H9 (cell line): Measurements from ENCODE around the gene ZBTB22. TPM values are rescaled to one million over a fixed set of nuclear protein-coding genes. Genes with fewer than 3 reads are reported as not detected.

Experiments
- DNase-seq: peaks from one replicate; pipeline ENCODE4 v3.0.0-alpha.2; 2017
- H2AFZ ChIP-seq: one replicate; pipeline ENCODE4 v1.6.1; 2013; ENCODE audit warnings: mild to moderate bottlenecking, low read length, control low read depth, moderate library complexity
- H2AK5ac ChIP-seq: 2 replicates; pipeline ENCODE4 v1.6.1; 2013; ENCODE audit warnings: low read length, control low read depth, mixed read lengths; ENCODE audit not compliant: insufficient read length
- H2BK120ac ChIP-seq: one replicate; pipeline ENCODE4 v1.6.1; 2013; ENCODE audit warnings: low read depth, mild to moderate bottlenecking, low read length, control low read depth, inconsistent platforms; ENCODE audit not compliant: poor library complexity, severe bottlenecking
- H2BK12ac ChIP-seq: 2 replicates; pipeline ENCODE4 v1.6.1; 2013; ENCODE audit warnings: low read length, control low read depth, mixed read lengths, low read depth; ENCODE audit not compliant: insufficient read length
- H2BK15ac ChIP-seq: 2 replicates; pipeline ENCODE4 v1.6.1; 2013; ENCODE audit warnings: low read depth, low read length, control low read depth
- H2BK20ac ChIP-seq: one replicate; pipeline ENCODE4 v1.6.1; 2013; ENCODE audit warnings: low read depth, mild to moderate bottlenecking, low read length, control low read depth, inconsistent platforms; ENCODE audit not compliant: poor library complexity, severe bottlenecking
- H2BK5ac ChIP-seq: 2 replicates; pipeline ENCODE4 v1.6.1; 2013; ENCODE audit warnings: low read length, control low read depth, mixed read lengths; ENCODE audit not compliant: insufficient read length
- H3K14ac ChIP-seq: 2 replicates; pipeline ENCODE4 v1.6.1; 2013; ENCODE audit warnings: low read length, control low read depth; ENCODE audit not compliant: insufficient read depth
- H3K18ac ChIP-seq: 2 replicates; pipeline ENCODE4 v1.6.1; 2013; ENCODE audit warnings: low read depth, mild to moderate bottlenecking, mixed read lengths, low read length, control low read depth; ENCODE audit not compliant: insufficient read length
- H3K23ac ChIP-seq: 2 replicates; pipeline ENCODE4 v1.6.1; 2013; ENCODE audit warnings: low read length, control low read depth, mixed read lengths, low read depth; ENCODE audit not compliant: insufficient read length
- H3K23me2 ChIP-seq: 2 replicates; pipeline ENCODE4 v1.6.1; 2013; ENCODE audit warnings: low read depth, mild to moderate bottlenecking, mixed read lengths, low read length, control low read depth; ENCODE audit not compliant: insufficient read length, poor library complexity, severe bottlenecking
- H3K27ac ChIP-seq: 2 replicates; pipeline ENCODE4 v1.5.1; 2013; ENCODE audit warnings: low read length, control low read depth, mixed read lengths, low read depth; ENCODE audit not compliant: insufficient read length
- H3K27me3 ChIP-seq: 2 replicates; pipeline ENCODE4 v1.6.1; 2013; ENCODE audit warnings: low read length, control low read depth, inconsistent platforms; ENCODE audit not compliant: insufficient read depth
- H3K4ac ChIP-seq: 2 replicates; pipeline ENCODE4 v1.6.1; 2013; ENCODE audit warnings: low read depth, mild to moderate bottlenecking, control low read depth, inconsistent platforms, low read length, moderate library complexity
- H3K4me1 ChIP-seq: 2 replicates; pipeline ENCODE4 v1.6.1; 2013; ENCODE audit warnings: low read length, control low read depth, inconsistent platforms; ENCODE audit not compliant: insufficient read depth
- H3K4me2 ChIP-seq: 2 replicates; pipeline ENCODE4 v1.6.1; 2013; ENCODE audit warnings: low read length, control low read depth, mixed read lengths; ENCODE audit not compliant: insufficient read length, insufficient read depth
- H3K56ac ChIP-seq: 2 replicates; pipeline ENCODE4 v1.6.1; 2013; ENCODE audit warnings: low read depth, mild to moderate bottlenecking, mixed read lengths, low read length, control low read depth; ENCODE audit not compliant: insufficient read length
- H3K79me1 ChIP-seq: 2 replicates; pipeline ENCODE4 v1.6.1; 2013; ENCODE audit warnings: low read depth, mild to moderate bottlenecking, moderate library complexity, low read length, control low read depth, inconsistent platforms; ENCODE audit not compliant: insufficient read depth, poor library complexity, severe bottlenecking
- H3K79me2 ChIP-seq: 2 replicates; pipeline ENCODE4 v1.6.1; 2013; ENCODE audit warnings: low read length, control low read depth, inconsistent platforms; ENCODE audit not compliant: insufficient read depth
- H3K9ac ChIP-seq: 2 replicates; pipeline ENCODE4 v1.6.1; 2013; ENCODE audit warnings: low read length, control low read depth, mixed read lengths; ENCODE audit not compliant: insufficient read length; ENCODE audit errors: extremely low read depth
- H3K9me3 ChIP-seq: one replicate; pipeline ENCODE4 v1.6.1; 2013; ENCODE audit warnings: low read depth, low read length, inconsistent platforms; ENCODE audit not compliant: control insufficient read depth
- H3T11ph ChIP-seq: one replicate; pipeline ENCODE4 v1.6.1; 2013; ENCODE audit warnings: mild to moderate bottlenecking, low read length, control low read depth, inconsistent platforms
- H4K20me1 ChIP-seq: one replicate; pipeline ENCODE4 v1.6.1; 2013; ENCODE audit not compliant: control insufficient read depth, insufficient read length, insufficient read depth
- H4K5ac ChIP-seq: 2 replicates; pipeline ENCODE4 v1.6.1; 2013; ENCODE audit warnings: low read depth, mild to moderate bottlenecking, mixed read lengths, low read length, control low read depth; ENCODE audit not compliant: insufficient read length
- H4K8ac ChIP-seq: replicated peaks from 2 replicates; pipeline ENCODE4 v1.6.1; 2013; ENCODE audit warnings: low read length, control low read depth, mixed read lengths, low read depth; ENCODE audit not compliant: insufficient read length
- H4K91ac ChIP-seq: 2 replicates; pipeline ENCODE4 v1.6.1; 2013; ENCODE audit warnings: low read depth, mild to moderate bottlenecking, moderate library complexity, mixed read lengths, low read length, control low read depth; ENCODE audit not compliant: insufficient read length
- H3K27ac Mint-ChIP-seq, 3 experiments: 2 replicates in 2 of 3; 3 replicates in 1 of 3; pipeline ENCODE4 v1.8.0; 2020 to 2021; ENCODE audit warnings: mixed read lengths in 3 of 3, mild to moderate bottlenecking in 1 of 3, moderate library complexity in 1 of 3
- H3K27me3 Mint-ChIP-seq: 2 replicates; pipeline ENCODE4 v1.8.0; 2021; ENCODE audit warnings: low read depth, mild to moderate bottlenecking, moderate library complexity, mixed read lengths
- H3K36me3 Mint-ChIP-seq, 3 experiments: 2 replicates in 2 of 3; 3 replicates in 1 of 3; pipeline ENCODE4 v1.8.0; 2020 to 2021; ENCODE audit warnings: low read depth in 3 of 3, mixed read lengths in 3 of 3; ENCODE audit not compliant: insufficient read depth in 1 of 3
- H3K4me1 Mint-ChIP-seq, 2 experiments: 2 replicates each; pipeline ENCODE4 v1.8.0; 2020; ENCODE audit warnings: mixed read lengths in 2 of 2
- H3K4me3 Mint-ChIP-seq, 2 experiments: 2 replicates in 1 of 2; 3 replicates in 1 of 2; pipeline ENCODE4 v1.8.0; 2020 to 2021; ENCODE audit warnings: mild to moderate bottlenecking in 2 of 2, mixed read lengths in 2 of 2, moderate library complexity in 1 of 2
- H3K9me3 Mint-ChIP-seq, 2 experiments: 2 replicates in 1 of 2; 3 replicates in 1 of 2; pipeline ENCODE4 v1.8.0; 2020; ENCODE audit warnings: mild to moderate bottlenecking in 2 of 2, mixed read lengths in 2 of 2, moderate library complexity in 1 of 2
- CTCF ChIP-seq: fragments of 200-600 bp; sonication (generic); conservative IDR thresholded peaks from 3 replicates; pipeline ENCODE4 v1.8.0; 2021; ENCODE audit warnings: antibody characterized with exemption, mild to moderate bottlenecking
- WGBS: extraction: QIAGEN DNeasy Blood & Tissue Kit; methylation state at CpG from one replicate; pipeline ENCODE4 v1.1.7; 2013; ENCODE audit warnings: missing lambda C conversion rate, low lambda C conversion rate, mixed read lengths; ENCODE audit not compliant: insufficient read length; ENCODE audit errors: extremely low coverage; 5-methylcytosine and 5-hydroxymethylcytosine counted together
- total RNA-seq: library from RNA; stranded (reverse); gene quantifications from 2 replicates; pipeline ENCODE4 v1.2.1, GENCODE V29; 2021

The ZBTB22 gene
- total RNA-seq, 1 experiment from 2014 or later, result 8.1 TPM

DNA sequence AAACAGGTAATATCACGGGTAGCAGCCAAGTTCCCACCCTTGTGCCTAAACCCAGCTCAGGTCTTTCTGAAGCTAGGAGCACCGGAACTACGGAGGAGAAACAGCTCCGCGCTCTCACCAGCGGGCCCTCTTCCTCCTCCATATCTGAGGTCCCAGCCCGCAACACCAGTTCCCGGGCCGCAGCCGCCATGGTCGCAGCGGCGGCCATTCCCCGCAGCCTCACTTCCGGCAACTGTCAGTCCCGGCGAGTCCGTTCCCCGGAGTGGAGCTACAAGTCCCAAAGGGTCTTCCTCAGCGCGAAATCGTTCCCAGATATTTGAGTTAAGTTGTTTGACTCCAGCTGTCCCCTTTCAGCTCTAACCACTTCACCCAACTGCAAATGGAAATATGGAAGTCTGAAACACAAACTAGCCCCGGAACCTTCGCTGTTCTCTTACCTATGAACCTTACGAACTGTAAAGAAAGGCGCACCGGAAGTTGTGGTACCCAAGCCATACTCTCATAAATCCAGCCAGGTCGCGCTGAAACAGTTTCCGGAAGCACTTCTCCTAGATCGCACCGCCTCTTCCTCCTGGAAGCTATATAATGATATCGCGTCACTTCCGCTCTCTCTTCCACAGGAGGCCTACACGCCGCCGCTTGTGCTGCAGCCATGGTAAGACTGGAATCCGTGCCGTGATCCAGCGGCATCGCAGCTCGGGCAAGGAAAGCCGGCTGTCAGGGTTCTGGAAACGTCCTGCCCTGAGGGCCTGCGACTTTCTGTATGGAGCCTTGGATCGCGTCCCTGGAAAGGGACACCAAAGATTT lies 45.9 kb downstream of the ZBTB22 start, which contains the start of the genes RPS18 and VPS52:
TSS of gene RPS18 (plus strand) at position 608 of the 807 bp plus-strand sequence. CDS start at position 653, 45 bp downstream.
TSS of gene VPS52 (minus strand) at position 409 of the 807 bp plus-strand sequence. CDS start at position 208, 201 bp downstream.
- H3K9me3 ChIP-seq, result no peaks in the 10 kb centered on the region
- peak; percentile 96 for DNase-seq
- H3K18ac ChIP-seq, result peak within 1 kb of the TSS; percentile 96
- WGBS, result no CpG with 5 or more reads among the region's 48 CpGs
- H4K20me1 ChIP-seq, result no peaks in the 10 kb centered on the region
- H3K79me1 ChIP-seq, result no peaks in the 10 kb centered on the region
- H3K4me2 ChIP-seq, result peak within 1 kb of the TSS; percentile 86
- no peak within 1 kb of the TSS for H2AK5ac ChIP-seq
- H2BK120ac ChIP-seq, result peak within 1 kb of the TSS; percentile 0
- TF ChIP-seq CTCF, result no peak
- H4K8ac ChIP-seq, result peak within 1 kb of the TSS; percentile 23
- no peak within 1 kb of the TSS; the same call in 1 of the 2 replicates for H3K4ac ChIP-seq
- peak within 1 kb of the TSS; percentile 66 for H2BK12ac ChIP-seq
- H2BK20ac ChIP-seq, result no peak within 1 kb of the TSS
- no peaks in the 10 kb centered on the region for H3K27me3 ChIP-seq
- H2AFZ ChIP-seq, result peak within 1 kb of the TSS; percentile 91
- H2BK5ac ChIP-seq, result peak within 1 kb of the TSS; percentile 90
- peaks cover 4% of the 10 kb centered on the region for H3K23me2 ChIP-seq
- peak within 1 kb of the TSS; percentile 23 for H4K5ac ChIP-seq
- H3K9me3 Mint-ChIP-seq, result no peaks in the 10 kb centered on the region; a peak in 1 of 5 replicates
- H3K14ac ChIP-seq, result peak within 1 kb of the TSS; percentile 95; the same call in 1 of the 2 replicates
- no peak within 1 kb of the TSS for H3K23ac ChIP-seq
- H3K27ac Mint-ChIP-seq, result peak within 1 kb of the TSS; percentile 99 to 100 (median 100)
- no peak within 1 kb of the TSS for H3T11ph ChIP-seq
- no peaks in the 10 kb centered on the region; the same call in 1 of the 2 replicates for H3K27me3 Mint-ChIP-seq
- H3K4me3 Mint-ChIP-seq, result peak within 1 kb of the TSS; percentile 89 to 94
- H3K36me3 Mint-ChIP-seq, result peaks cover 46 to 77% (median 77%) of the 10 kb centered on the region in 3 experiments
- H3K27ac ChIP-seq, result peak within 1 kb of the TSS; percentile 74
- H3K79me2 ChIP-seq, result peaks cover 23% of the 10 kb centered on the region; the same call in 1 of the 2 replicates
- H3K4me1 ChIP-seq, result no peaks in the 10 kb centered on the region; the same call in 1 of the 2 replicates
- H3K4me1 Mint-ChIP-seq, result peaks cover 30 to 46% of the 10 kb centered on the region in 2 experiments
- peak within 1 kb of the TSS; percentile 99 for H3K9ac ChIP-seq
- H4K91ac ChIP-seq, result no peak within 1 kb of the TSS
- H3K56ac ChIP-seq, result peak within 1 kb of the TSS; percentile 31
- H2BK15ac ChIP-seq, result no peak within 1 kb of the TSS
